ENCODE results near the gene PATE3.

DNA sequence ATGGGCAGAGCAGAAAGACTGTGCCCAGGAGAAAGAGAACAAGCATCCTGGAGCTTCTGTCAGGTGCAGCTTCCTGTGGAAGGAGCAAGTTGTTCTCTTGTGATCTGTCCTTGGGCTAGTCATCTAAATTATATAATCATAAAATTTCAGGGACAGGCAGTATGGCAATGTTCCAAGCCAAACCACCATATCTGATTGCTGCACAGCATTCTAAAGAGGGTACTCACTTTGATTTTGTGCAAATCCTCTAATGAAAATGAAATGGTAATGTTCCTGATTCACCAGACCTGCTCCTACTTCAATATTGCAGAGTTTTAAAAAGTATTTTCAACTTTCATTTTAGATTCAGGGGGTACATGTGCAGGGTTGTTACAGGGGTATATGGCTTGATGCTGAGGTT lies 9.2 kb upstream of the PATE3 start, which contains the start of gene PATE2:
- TF ChIP-seq, protein P1, sequence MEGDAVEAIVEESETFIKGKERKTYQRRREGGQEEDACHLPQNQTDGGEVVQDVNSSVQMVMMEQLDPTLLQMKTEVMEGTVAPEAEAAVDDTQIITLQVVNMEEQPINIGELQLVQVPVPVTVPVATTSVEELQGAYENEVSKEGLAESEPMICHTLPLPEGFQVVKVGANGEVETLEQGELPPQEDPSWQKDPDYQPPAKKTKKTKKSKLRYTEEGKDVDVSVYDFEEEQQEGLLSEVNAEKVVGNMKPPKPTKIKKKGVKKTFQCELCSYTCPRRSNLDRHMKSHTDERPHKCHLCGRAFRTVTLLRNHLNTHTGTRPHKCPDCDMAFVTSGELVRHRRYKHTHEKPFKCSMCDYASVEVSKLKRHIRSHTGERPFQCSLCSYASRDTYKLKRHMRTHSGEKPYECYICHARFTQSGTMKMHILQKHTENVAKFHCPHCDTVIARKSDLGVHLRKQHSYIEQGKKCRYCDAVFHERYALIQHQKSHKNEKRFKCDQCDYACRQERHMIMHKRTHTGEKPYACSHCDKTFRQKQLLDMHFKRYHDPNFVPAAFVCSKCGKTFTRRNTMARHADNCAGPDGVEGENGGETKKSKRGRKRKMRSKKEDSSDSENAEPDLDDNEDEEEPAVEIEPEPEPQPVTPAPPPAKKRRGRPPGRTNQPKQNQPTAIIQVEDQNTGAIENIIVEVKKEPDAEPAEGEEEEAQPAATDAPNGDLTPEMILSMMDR (IDR thresholded peaks at IDR 0.05) = no peak
- TF ChIP-seq ZFX (IDR thresholded peaks at IDR 0.05; ENCODE audit: borderline replicate concordance) = no peak

Measured in 22Rv1 (cell line).